ENCODE data around the gene CAT.

DNA sequence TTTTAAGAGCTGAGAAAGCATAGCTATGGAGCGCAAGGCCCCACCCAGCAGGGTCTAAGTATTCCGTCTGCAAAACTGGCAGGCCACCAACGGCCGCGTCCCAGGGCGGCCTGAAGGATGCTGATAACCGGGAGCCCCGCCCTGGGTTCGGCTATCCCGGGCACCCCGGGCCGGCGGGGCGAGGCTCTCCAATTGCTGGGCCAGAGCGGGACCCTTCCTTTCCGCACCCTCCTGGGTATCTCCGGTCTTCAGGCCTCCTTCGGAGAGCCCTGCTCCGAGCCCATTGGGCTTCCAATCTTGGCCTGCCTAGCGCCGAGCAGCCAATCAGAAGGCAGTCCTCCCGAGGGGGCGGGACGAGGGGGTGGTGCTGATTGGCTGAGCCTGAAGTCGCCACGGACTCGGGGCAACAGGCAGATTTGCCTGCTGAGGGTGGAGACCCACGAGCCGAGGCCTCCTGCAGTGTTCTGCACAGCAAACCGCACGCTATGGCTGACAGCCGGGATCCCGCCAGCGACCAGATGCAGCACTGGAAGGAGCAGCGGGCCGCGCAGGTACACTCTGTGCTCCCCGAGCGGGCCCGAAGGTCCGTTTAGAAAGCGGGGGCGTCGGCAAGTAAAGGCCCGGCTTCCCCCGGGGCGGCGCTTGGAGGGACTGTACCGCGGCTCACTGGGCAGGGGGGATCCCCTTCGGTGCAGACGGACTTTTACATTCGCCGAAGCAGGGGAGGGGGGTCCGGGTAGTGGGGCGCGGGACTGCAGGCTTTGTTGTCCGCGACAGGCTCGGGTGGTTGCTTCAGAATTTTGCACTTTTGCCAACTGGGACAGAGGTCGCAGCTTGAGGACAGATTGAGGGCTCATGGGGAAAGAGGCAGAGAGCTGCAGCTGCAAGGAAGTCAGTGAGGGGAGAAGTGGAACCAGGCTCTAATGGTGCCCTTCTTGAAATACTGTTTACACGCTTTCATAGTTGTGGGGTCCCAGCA is at the start of gene CAT:
- TF ChIP-seq EZH2phosphoT487 (conservative IDR thresholded peaks at IDR 0.05; ENCODE audit: low read length), result no peak
- TF ChIP-seq, protein P1, sequence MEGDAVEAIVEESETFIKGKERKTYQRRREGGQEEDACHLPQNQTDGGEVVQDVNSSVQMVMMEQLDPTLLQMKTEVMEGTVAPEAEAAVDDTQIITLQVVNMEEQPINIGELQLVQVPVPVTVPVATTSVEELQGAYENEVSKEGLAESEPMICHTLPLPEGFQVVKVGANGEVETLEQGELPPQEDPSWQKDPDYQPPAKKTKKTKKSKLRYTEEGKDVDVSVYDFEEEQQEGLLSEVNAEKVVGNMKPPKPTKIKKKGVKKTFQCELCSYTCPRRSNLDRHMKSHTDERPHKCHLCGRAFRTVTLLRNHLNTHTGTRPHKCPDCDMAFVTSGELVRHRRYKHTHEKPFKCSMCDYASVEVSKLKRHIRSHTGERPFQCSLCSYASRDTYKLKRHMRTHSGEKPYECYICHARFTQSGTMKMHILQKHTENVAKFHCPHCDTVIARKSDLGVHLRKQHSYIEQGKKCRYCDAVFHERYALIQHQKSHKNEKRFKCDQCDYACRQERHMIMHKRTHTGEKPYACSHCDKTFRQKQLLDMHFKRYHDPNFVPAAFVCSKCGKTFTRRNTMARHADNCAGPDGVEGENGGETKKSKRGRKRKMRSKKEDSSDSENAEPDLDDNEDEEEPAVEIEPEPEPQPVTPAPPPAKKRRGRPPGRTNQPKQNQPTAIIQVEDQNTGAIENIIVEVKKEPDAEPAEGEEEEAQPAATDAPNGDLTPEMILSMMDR (IDR thresholded peaks at IDR 0.05; ENCODE audit: insufficient read depth, low read length, poor library complexity, severe bottlenecking), result no peak
